Measurements from ENCODE around the gene DPT.

DNA sequence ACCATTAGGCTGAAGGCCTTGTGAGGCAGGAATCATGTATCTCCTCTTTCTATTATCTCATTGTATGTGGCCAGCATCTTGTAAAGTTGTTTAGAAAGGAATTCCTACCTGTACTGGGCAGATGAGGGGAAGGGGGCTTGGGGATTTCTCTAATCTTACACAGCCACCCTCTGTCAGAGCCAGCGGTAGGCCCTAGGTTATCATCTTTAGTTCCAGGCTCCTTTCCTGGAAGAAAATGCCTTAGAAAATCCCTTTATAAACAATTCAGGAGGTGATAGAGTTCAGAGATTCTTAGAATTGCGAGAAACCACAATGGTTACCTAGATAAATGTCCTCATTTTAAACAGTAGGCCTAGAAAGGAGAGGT, 35.2 kb downstream of the DPT start:
- no peak for TF ChIP-seq SUZ12 (IDR thresholded peaks at IDR 0.05)
- no peak for TF ChIP-seq TARDBP (IDR thresholded peaks at IDR 0.05)
- TF ChIP-seq SP1 (IDR thresholded peaks at IDR 0.05), result no peak

Measured in HEK293T (cell line).